ENCODE data around the gene S100G.

DNA sequence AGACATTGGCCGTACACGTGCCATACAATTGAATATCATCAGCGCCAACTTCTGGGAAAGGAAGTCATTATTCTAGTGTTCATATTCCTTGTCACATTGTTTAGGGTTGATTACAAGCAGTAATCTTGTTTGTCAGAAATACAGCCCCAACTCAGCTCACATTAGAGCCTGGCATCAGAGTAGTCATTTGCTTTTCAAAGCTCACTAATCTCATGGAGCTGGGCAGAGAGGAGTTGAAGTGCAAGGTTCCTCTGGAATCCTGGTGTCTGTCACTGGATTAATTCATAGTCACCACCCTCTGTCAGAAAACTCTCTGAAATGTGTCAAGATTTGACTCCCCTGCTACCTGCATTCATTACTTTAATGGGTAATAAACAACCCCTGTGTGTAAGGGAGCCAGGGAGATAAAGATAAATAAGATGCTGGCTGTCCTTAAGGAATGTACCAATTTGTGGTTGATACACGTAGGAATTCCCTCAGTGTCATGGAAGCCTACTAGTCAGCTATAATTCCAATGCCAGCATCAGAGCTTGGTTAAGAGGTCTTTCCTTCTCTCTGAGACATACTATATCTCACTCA, 43.7 kb upstream of the S100G start:
- no peak for TF ChIP-seq YY1 (IDR thresholded peaks at IDR 0.05; ENCODE audit: insufficient read depth, insufficient read length)
- no peak for TF ChIP-seq SUZ12 (IDR thresholded peaks at IDR 0.05; ENCODE audit: extremely low read depth, insufficient read depth, insufficient read length)
- no peak for TF ChIP-seq ZNF274 (IDR thresholded peaks at IDR 0.05; ENCODE audit: low read depth, low read length)

Data from NT2/D1 (cell line).